PFSK-1 (cell line): ENCODE data around the gene LRRC26.

Experiments used
- SIN3A ChIP-seq: IDR thresholded peaks from 2 replicates; pipeline ENCODE4 v1.6.1; 2012; ENCODE audit warnings: mild to moderate bottlenecking, low read length, moderate library complexity, borderline replicate concordance; ENCODE audit not compliant: insufficient read depth
- TF ChIP-seq, protein P1 (sequence below), 2 experiments: IDR thresholded peaks; 2 replicates each; pipeline versions ENCODE4 v1.6.1 to v1.8.0; 2011 to 2012; ENCODE audit warnings: low read depth in 2 of 2, low read length in 2 of 2, control low read depth in 1 of 2, inconsistent platforms in 1 of 2, mild to moderate bottlenecking in 1 of 2, moderate library complexity in 1 of 2; ENCODE audit not compliant: insufficient read depth in 1 of 2

DNA sequence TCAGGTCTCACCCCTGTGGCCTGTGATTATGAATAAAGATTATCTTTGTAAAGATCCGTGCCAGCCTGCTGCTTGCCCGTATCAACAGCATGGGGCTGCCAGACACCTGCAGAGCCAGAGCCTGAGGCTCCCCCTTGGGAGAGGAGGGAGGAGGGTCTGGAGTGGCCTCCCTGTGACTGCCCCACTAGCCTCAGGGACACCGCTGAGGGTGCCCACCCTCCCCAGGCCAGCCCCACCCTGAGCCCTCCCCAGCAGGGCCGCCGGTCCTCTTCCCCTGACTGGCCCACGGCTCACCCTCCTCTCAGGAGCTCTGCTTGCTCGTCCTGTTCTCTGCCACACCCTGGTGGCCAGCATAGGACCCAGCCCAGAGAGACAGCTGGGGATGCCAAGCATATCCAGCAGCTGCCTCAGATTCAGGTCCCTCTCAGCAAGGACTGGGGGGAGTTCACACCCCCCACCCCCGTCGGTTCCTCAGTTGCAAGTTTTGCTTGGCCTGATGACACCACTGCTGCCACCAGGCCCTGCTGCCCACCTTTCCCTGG, 20.5 kb upstream of the LRRC26 start:
- TF ChIP-seq, protein P1, sequence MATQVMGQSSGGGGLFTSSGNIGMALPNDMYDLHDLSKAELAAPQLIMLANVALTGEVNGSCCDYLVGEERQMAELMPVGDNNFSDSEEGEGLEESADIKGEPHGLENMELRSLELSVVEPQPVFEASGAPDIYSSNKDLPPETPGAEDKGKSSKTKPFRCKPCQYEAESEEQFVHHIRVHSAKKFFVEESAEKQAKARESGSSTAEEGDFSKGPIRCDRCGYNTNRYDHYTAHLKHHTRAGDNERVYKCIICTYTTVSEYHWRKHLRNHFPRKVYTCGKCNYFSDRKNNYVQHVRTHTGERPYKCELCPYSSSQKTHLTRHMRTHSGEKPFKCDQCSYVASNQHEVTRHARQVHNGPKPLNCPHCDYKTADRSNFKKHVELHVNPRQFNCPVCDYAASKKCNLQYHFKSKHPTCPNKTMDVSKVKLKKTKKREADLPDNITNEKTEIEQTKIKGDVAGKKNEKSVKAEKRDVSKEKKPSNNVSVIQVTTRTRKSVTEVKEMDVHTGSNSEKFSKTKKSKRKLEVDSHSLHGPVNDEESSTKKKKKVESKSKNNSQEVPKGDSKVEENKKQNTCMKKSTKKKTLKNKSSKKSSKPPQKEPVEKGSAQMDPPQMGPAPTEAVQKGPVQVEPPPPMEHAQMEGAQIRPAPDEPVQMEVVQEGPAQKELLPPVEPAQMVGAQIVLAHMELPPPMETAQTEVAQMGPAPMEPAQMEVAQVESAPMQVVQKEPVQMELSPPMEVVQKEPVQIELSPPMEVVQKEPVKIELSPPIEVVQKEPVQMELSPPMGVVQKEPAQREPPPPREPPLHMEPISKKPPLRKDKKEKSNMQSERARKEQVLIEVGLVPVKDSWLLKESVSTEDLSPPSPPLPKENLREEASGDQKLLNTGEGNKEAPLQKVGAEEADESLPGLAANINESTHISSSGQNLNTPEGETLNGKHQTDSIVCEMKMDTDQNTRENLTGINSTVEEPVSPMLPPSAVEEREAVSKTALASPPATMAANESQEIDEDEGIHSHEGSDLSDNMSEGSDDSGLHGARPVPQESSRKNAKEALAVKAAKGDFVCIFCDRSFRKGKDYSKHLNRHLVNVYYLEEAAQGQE (IDR thresholded peaks at IDR 0.05; ENCODE audit: insufficient read depth in 1 of 2, low read depth in 2 of 2, low read length in 2 of 2) = no peak
- no peak for TF ChIP-seq SIN3A
